Measurements from ENCODE around the gene TWIST1.

Gene TWIST1

DNA sequence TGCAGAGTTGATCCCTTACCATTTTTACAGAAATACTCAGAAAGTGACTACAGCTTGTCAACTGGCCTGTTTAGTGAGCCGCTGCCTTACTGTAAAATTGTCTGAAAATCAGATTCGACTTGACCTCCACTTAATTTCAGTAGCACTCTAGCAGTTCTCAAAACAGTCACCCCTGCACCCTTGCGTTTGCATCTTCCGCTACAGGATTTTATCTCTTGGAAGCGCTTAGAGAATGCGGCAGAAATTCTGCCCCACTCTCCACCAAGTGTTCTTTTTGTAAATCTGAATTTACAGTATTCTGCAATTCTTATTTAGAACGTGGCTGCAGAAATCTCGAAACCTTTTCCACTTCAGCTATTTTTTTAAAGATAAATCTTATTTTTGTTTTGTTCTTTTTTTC, 1.9 kb upstream of the TWIST1 start:
- Histone ChIP-seq H3K4me3 (ENCODE audit: low read depth, low read length, poor library complexity, severe bottlenecking) (no peak overlapping the region), H4K20me1 (ENCODE audit: insufficient read depth, low read length) (no peaks in the 10 kb centered on the region), H3K4me1 (ENCODE audit: insufficient read depth, low read length, severe bottlenecking) (no peaks in the 10 kb centered on the region), H3K9ac (ENCODE audit: low read length) (no peak overlapping the region), H3F3A (ENCODE audit: insufficient read depth, low read length) (no peaks in the 10 kb centered on the region), H3K79me2 (ENCODE audit: insufficient read depth, low read length) (no peaks in the 10 kb centered on the region), H3K27ac (ENCODE audit: low read depth, low read length, poor library complexity, severe bottlenecking) (no peak overlapping the region), H3K27me3 (ENCODE audit: insufficient read depth, low read length) (no peaks in the 10 kb centered on the region), H3K36me3 (ENCODE audit: insufficient read depth, low read length) (no peaks in the 10 kb centered on the region), H3K9me2 (ENCODE audit: low read depth, low read length) (no peaks in the 10 kb centered on the region), H2AFZ (ENCODE audit: low read length) (no peak overlapping the region), H3K4me2 (ENCODE audit: low read length) (no peak overlapping the region), H3K9me3 (ENCODE audit: low read length) (no peaks in the 10 kb centered on the region)
- TF ChIP-seq EZH2 (IDR thresholded peaks at IDR 0.05; ENCODE audit: borderline replicate concordance, low read length) = no peak
- TF ChIP-seq, protein P1, sequence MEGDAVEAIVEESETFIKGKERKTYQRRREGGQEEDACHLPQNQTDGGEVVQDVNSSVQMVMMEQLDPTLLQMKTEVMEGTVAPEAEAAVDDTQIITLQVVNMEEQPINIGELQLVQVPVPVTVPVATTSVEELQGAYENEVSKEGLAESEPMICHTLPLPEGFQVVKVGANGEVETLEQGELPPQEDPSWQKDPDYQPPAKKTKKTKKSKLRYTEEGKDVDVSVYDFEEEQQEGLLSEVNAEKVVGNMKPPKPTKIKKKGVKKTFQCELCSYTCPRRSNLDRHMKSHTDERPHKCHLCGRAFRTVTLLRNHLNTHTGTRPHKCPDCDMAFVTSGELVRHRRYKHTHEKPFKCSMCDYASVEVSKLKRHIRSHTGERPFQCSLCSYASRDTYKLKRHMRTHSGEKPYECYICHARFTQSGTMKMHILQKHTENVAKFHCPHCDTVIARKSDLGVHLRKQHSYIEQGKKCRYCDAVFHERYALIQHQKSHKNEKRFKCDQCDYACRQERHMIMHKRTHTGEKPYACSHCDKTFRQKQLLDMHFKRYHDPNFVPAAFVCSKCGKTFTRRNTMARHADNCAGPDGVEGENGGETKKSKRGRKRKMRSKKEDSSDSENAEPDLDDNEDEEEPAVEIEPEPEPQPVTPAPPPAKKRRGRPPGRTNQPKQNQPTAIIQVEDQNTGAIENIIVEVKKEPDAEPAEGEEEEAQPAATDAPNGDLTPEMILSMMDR (IDR thresholded peaks at IDR 0.05; ENCODE audit: low read length) = no peak

DNA sequence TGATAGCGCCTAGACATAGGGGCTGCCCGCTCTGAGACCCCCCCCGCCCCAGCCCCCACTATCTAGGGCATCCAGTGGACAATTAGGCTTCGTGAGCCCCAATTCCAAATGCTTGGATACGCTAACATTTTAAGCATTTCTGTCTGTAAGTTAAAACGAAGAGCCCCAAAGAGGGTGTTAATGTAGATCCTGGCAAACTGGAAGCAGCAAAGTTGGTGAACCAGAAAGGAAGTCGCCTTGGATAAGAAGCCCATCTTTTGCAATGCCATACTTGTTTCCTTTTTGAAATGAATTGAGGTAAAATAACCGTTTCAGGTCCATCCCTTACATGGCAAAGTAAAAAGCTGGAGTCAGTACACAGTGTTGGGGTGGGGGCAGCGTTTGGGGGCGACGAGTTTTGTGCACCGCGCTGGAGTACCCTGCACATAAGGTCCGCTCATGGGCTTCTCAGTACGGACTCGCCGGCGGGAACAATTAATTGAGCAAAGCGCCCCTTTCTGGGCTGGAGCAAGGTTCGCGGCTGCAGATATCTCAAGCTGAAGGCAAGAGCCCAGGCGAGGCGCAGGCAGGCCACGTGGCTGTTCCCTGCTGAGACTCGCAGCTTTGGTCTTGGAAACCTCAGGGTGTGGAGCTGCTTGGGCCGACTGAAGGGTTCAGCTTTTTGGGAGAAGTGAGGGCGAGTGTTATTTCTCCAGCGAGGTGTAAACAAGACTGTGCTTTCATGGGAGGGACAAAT, 1.4 kb upstream of the TWIST1 start:
- no peaks in the 10 kb centered on the region for H3F3A ChIP-seq (ENCODE audit: insufficient read depth, low read length)
- H2AFZ ChIP-seq (ENCODE audit: low read length) = no peak overlapping the region
- no peak overlapping the region for H3K27ac ChIP-seq (ENCODE audit: low read depth, low read length, poor library complexity, severe bottlenecking)
- H3K9me2 ChIP-seq (ENCODE audit: low read depth, low read length) = no peaks in the 10 kb centered on the region
- no peaks in the 10 kb centered on the region for H4K20me1 ChIP-seq (ENCODE audit: insufficient read depth, low read length)
- TF ChIP-seq EZH2 (IDR thresholded peaks at IDR 0.05; ENCODE audit: borderline replicate concordance, low read length) = no peak
- TF ChIP-seq, protein P1 (IDR thresholded peaks at IDR 0.05; ENCODE audit: low read length) = no peak
- H3K9ac ChIP-seq (ENCODE audit: low read length) = no peak overlapping the region
- H3K4me2 ChIP-seq (ENCODE audit: low read length) = no peak overlapping the region
- no peaks in the 10 kb centered on the region for H3K79me2 ChIP-seq (ENCODE audit: insufficient read depth, low read length)
- H3K4me3 ChIP-seq (ENCODE audit: low read depth, low read length, poor library complexity, severe bottlenecking) = no peak overlapping the region
- H3K9me3 ChIP-seq (ENCODE audit: low read length) = no peaks in the 10 kb centered on the region
- no peaks in the 10 kb centered on the region for H3K36me3 ChIP-seq (ENCODE audit: insufficient read depth, low read length)
- no peaks in the 10 kb centered on the region for H3K27me3 ChIP-seq (ENCODE audit: insufficient read depth, low read length)
- no peaks in the 10 kb centered on the region for H3K4me1 ChIP-seq (ENCODE audit: insufficient read depth, low read length, severe bottlenecking)

DNA sequence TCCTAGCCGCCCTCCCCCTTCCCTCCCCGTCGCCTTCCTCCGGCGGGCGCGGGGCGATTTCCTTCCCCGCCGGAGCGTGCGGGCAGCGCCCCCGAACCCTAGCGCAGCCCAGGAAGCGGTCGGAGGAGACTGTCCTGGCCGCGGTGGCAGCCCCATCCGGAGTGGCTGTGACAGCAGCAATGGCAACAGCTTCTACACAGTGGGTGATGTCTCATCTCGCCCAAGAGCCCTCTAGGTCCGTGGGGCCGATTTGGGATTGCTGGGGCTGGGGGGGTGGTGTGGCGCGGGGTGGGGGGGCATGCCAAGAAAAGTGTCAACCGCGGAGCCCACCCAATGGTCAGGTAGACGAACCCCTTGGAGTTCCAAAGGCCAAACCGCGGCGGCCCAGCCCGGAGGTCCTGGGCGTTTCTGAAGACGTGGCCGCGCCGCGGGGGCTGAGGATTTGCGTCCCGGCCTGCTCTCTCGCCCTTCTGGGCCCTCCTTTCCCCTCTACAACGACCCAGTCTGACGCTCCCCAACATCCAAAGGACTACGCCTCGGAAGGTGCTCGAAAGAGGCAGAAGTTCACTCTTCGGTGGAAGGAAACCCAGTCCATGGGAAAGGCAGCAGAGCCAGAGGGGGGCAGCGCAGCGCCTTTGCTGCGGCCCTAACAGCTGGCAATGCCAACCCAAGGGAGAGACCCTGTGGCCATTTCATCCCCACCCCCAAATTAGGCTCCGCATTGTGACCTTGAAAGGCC, 603 bp upstream of the TWIST1 start:
- Histone ChIP-seq H3K4me3 (ENCODE audit: low read depth, low read length, poor library complexity, severe bottlenecking) (no peak overlapping the region), H3K4me1 (ENCODE audit: insufficient read depth, low read length, severe bottlenecking) (no peaks in the 10 kb centered on the region), H3K27me3 (ENCODE audit: insufficient read depth, low read length) (0 out of 2 replicates have a peak, but pooled peaks cover 2% of the 10 kb centered on the region), H3K9ac (ENCODE audit: low read length) (no peak overlapping the region), H2AFZ (ENCODE audit: low read length) (no peak overlapping the region), H3F3A (ENCODE audit: insufficient read depth, low read length) (no peaks in the 10 kb centered on the region), H3K79me2 (ENCODE audit: insufficient read depth, low read length) (no peaks in the 10 kb centered on the region), H3K9me2 (ENCODE audit: low read depth, low read length) (no peaks in the 10 kb centered on the region), H3K27ac (ENCODE audit: low read depth, low read length, poor library complexity, severe bottlenecking) (no peak overlapping the region), H3K9me3 (ENCODE audit: low read length) (no peaks in the 10 kb centered on the region), H4K20me1 (ENCODE audit: insufficient read depth, low read length) (no peaks in the 10 kb centered on the region), H3K4me2 (ENCODE audit: low read length) (no peak overlapping the region), H3K36me3 (ENCODE audit: insufficient read depth, low read length) (no peaks in the 10 kb centered on the region)
- TF ChIP-seq EZH2 (IDR thresholded peaks at IDR 0.05; ENCODE audit: borderline replicate concordance, low read length) = no peak
- TF ChIP-seq, protein P1 (IDR thresholded peaks at IDR 0.05; ENCODE audit: low read length) = no peak

Measured in OCI-LY1 (cell line).